HEK293 (cell line): ENCODE measurements around the gene ZCCHC7.

Source experiments
- ZNF155 ChIP-seq: fragments of 450-650 bp; formaldehyde crosslinking; IDR thresholded peaks from 2 replicates; pipeline ENCODE4 v1.5.1; 2016; ENCODE audit warnings: missing biosample characterization, missing genetic modification characterization
- ZNF169 ChIP-seq: fragments of 450-650 bp; formaldehyde crosslinking; IDR thresholded peaks from 2 replicates; pipeline ENCODE4 v1.5.1; 2016; ENCODE audit warnings: missing biosample characterization, missing genetic modification characterization
- TF ChIP-seq, protein P1 (sequence below): fragments of 450-650 bp; formaldehyde crosslinking; IDR thresholded peaks from 2 replicates; pipeline ENCODE4 v1.5.1; 2016; ENCODE audit warnings: missing biosample characterization, missing genetic modification characterization
- TF ChIP-seq, protein P2 (sequence below): fragments of 450-650 bp; formaldehyde crosslinking; IDR thresholded peaks from 2 replicates; pipeline ENCODE4 v1.5.1; 2016; ENCODE audit warnings: missing biosample characterization, missing genetic modification characterization

DNA sequence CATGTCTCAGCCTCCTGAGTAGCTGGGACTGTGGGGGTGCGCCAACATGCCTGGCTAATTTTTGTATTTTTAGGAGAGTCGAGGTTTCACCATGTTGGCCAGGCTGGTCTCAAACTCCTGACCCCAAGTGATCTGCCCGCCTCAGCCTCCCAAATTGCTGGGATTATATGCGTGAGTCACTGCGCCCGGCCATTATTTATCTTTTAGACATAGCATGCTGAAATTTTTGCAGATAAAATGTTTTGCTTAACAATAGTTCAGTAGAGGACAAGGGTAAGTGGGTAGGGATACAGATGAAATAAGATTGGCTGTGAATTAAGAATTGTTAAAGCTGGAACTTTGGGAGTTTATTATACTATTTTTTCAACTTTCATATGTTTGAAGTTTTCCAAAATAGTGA is 151.3 kb downstream of the ZCCHC7 start:
- TF ChIP-seq, protein P1, sequence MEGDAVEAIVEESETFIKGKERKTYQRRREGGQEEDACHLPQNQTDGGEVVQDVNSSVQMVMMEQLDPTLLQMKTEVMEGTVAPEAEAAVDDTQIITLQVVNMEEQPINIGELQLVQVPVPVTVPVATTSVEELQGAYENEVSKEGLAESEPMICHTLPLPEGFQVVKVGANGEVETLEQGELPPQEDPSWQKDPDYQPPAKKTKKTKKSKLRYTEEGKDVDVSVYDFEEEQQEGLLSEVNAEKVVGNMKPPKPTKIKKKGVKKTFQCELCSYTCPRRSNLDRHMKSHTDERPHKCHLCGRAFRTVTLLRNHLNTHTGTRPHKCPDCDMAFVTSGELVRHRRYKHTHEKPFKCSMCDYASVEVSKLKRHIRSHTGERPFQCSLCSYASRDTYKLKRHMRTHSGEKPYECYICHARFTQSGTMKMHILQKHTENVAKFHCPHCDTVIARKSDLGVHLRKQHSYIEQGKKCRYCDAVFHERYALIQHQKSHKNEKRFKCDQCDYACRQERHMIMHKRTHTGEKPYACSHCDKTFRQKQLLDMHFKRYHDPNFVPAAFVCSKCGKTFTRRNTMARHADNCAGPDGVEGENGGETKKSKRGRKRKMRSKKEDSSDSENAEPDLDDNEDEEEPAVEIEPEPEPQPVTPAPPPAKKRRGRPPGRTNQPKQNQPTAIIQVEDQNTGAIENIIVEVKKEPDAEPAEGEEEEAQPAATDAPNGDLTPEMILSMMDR (tag by site-specific recombination): no peak
- no peak for TF ChIP-seq ZNF155 (tag by site-specific recombination)
- no peak for TF ChIP-seq ZNF169 (tag by site-specific recombination)
- TF ChIP-seq, protein P2, sequence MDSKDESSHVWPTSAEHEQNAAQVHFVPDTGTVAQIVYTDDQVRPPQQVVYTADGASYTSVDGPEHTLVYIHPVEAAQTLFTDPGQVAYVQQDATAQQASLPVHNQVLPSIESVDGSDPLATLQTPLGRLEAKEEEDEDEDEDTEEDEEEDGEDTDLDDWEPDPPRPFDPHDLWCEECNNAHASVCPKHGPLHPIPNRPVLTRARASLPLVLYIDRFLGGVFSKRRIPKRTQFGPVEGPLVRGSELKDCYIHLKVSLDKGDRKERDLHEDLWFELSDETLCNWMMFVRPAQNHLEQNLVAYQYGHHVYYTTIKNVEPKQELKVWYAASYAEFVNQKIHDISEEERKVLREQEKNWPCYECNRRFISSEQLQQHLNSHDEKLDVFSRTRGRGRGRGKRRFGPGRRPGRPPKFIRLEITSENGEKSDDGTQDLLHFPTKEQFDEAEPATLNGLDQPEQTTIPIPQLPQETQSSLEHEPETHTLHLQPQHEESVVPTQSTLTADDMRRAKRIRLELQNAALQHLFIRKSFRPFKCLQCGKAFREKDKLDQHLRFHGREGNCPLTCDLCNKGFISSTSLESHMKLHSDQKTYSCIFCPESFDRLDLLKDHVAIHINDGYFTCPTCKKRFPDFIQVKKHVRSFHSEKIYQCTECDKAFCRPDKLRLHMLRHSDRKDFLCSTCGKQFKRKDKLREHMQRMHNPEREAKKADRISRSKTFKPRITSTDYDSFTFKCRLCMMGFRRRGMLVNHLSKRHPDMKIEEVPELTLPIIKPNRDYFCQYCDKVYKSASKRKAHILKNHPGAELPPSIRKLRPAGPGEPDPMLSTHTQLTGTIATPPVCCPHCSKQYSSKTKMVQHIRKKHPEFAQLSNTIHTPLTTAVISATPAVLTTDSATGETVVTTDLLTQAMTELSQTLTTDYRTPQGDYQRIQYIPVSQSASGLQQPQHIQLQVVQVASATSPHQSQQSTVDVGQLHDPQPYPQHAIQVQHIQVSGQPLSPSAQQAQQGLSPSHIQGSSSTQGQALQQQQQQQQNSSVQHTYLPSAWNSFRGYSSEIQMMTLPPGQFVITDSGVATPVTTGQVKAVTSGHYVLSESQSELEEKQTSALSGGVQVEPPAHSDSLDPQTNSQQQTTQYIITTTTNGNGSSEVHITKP (tag by site-specific recombination): no peak
